ENCODE measurements around the gene CLPSL1. TPM values are rescaled to one million over a fixed set of nuclear protein-coding genes. Genes with fewer than 3 reads are reported as not detected.

The CLPSL1 gene
- total RNA-seq, 4 donors from 2014 or later = not detected

DNA sequence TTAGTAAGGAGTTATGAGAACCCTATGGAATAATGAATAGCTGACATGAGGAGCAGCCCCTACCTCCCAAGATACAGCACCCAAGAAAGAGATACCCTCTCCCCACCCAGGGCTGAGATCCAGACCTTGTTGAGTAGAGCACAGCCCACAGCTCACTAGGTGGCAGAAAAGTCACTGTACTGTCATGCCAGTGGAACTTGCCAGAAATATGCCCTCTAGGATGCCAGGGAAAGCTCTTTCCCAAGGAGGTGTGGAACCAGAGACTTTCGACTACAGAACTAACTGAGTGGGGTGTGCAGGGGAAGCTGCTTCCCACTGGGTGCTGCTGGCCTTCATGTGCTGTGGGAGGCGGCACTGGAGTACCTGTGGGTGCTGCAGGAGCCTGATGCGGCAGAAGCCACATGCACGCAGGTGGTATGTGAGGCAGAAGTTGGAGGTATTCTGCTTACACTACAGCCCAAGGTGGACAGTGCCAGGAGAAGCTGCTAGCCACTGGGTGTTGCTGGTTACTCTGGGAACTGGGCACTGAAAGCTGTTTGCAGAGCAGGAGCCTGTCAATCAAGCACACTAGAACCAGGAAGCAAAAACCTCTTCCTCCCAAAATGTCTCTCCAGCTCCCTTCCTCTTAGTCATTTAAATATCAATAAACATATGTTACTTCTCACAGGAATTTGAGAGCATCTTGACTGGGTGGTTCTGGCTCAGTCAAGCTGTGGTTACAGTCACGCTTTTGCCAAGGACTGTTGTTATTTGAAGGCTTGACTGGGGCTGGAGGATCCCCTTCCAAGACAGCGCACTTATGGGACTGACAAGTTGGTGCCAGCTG is 26.2 kb upstream of the CLPSL1 start:
- H3K27ac ChIP-seq = no peak overlapping the region
- no peak for DNase-seq
- TF ChIP-seq, protein P1, sequence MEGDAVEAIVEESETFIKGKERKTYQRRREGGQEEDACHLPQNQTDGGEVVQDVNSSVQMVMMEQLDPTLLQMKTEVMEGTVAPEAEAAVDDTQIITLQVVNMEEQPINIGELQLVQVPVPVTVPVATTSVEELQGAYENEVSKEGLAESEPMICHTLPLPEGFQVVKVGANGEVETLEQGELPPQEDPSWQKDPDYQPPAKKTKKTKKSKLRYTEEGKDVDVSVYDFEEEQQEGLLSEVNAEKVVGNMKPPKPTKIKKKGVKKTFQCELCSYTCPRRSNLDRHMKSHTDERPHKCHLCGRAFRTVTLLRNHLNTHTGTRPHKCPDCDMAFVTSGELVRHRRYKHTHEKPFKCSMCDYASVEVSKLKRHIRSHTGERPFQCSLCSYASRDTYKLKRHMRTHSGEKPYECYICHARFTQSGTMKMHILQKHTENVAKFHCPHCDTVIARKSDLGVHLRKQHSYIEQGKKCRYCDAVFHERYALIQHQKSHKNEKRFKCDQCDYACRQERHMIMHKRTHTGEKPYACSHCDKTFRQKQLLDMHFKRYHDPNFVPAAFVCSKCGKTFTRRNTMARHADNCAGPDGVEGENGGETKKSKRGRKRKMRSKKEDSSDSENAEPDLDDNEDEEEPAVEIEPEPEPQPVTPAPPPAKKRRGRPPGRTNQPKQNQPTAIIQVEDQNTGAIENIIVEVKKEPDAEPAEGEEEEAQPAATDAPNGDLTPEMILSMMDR (IDR thresholded peaks at IDR 0.05) = no peak
- no peak for TF ChIP-seq POLR2A (IDR thresholded peaks at IDR 0.05)
- H3K4me1 ChIP-seq = no peaks in the 10 kb centered on the region
- H3K4me3 ChIP-seq = no peak overlapping the region
- no peaks in the 10 kb centered on the region for H3K27me3 ChIP-seq
- no peaks in the 10 kb centered on the region for H3K9me3 ChIP-seq
- H3K36me3 ChIP-seq = no peaks in the 10 kb centered on the region

DNA sequence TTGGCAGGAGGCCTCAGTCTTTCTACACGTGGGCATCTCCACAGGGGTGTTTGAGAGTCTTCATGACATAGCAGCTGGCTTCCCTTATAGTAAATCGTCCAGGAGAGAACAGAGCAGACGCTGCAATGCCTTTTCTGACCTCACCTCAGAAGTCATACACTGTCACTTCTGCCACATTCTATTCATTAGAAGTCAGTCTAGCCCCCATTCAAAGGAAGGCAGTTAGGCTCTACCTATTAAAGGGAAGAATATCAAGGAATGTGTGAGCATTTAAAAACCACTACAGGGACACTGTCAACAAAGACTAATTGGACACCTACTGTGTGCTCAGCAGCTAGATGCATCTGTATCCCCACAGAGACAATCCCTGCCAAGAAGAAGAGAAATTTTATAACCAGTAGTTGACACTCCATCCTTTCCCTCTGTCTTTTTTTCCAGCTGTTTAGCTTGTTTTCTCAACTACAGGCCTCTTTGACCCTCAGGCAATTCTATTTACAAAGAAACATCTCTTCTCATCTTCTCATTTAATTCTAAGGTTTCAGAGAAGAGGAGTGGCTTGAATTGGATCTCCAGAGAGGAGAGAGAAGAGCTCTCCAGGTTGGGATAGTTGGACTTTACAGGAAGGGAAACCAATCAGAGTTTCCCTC is 25.4 kb upstream of the CLPSL1 start:
- Histone ChIP-seq H3K4me1 (no peaks in the 10 kb centered on the region), H3K27ac (no peak overlapping the region), H3K4me3 (no peak overlapping the region), H3K36me3 (no peaks in the 10 kb centered on the region), H3K9me3 (no peaks in the 10 kb centered on the region), H3K27me3 (no peaks in the 10 kb centered on the region)
- DNase-seq = no peak
- no peak for TF ChIP-seq POLR2A (IDR thresholded peaks at IDR 0.05)
- TF ChIP-seq, protein P1 (IDR thresholded peaks at IDR 0.05) = no peak

DNA sequence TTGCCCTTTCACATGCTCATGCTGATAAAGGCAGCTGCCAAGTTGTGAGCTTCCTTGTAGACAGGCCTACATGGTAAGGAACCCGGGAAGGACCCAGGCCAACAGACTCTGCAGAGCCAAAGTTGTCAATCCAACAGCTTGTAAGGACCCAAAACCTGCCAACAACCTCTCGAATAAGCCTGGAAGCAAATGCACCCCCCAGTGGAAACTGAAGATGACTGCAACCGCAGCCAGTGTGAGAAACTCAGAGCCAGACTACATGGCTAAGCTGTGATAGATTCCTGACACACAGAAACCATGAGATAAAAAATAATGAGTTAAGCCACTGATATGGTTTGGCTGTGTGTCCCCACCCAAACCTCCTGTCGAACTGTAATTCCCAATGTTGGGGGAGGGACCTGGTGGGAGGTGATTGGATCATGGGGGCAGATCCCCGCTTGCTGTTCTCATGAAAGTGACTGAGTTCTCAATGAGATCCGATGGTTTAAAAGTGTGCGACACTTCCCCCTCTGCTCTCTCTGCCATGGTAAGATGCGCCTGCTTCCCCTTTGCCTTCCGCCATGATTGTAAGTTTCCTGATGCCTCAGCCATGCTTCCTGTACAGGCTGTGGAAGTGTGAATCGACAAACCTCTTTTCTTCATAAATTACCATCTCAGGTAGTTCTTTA is 23.2 kb upstream of the CLPSL1 start:
- H3K27ac ChIP-seq = no peak overlapping the region
- no peaks in the 10 kb centered on the region for H3K36me3 ChIP-seq
- DNase-seq = no peak
- TF ChIP-seq POLR2A (IDR thresholded peaks at IDR 0.05) = no peak
- TF ChIP-seq, protein P1 (IDR thresholded peaks at IDR 0.05) = peak in 2 of 6 experiments; percentile 34 to 37
- no peaks in the 10 kb centered on the region for H3K9me3 ChIP-seq
- no peaks in the 10 kb centered on the region for H3K27me3 ChIP-seq
- no peak overlapping the region for H3K4me3 ChIP-seq
- no peaks in the 10 kb centered on the region for H3K4me1 ChIP-seq

DNA sequence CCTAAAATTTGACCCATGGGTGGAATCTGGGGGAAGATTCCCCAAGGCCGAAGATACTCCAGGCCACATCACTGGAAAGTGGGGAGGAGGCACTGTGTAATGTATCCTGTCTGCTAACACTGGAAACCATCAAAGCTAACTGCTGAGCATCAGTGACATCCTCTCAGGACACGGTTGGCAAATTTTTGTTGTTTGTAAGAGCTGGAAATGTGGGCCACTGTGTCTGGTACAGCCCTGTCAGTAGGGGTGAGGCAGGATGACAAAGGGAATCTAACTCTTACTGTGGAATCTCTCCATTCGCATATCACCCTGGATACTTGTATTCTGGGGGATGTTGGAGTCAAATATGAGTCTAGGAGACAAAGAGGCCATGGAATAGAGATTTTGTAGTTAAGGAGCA is 21.4 kb upstream of the CLPSL1 start:
- Histone ChIP-seq H3K4me1 (peaks cover 0 to 3% (median 0%) of the 10 kb centered on the region in 4 donors), H3K27ac (no peak overlapping the region), H3K36me3 (no peaks in the 10 kb centered on the region), H3K27me3 (no peaks in the 10 kb centered on the region), H3K9me3 (no peaks in the 10 kb centered on the region), H3K4me3 (no peak overlapping the region)
- TF ChIP-seq, protein P1 (IDR thresholded peaks at IDR 0.05) = no peak
- TF ChIP-seq POLR2A (IDR thresholded peaks at IDR 0.05) = no peak
- DNase-seq = no peak

DNA sequence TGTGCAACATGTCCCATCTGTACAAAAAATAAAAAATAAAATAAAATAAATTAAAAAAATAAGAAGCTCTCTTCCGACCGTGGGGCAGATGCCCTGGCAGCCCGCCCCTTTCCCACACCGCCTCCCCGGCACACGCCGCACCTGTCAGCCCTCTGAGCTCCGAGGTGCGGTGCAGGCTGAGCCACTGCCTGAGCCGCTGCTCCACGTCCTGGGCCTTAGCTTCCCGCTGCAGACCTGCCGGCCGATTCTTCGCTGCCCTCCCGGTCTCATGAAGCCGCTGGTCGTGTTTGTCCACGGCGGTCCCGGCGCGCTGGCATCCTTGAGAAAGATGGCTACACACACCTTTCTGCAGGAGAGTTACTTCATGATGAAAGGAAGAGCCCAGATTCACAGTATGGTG is 15.1 kb upstream of the CLPSL1 start:
- DNase-seq = no peak

More for the DNA sequence above, 15.1 kb upstream of the CLPSL1 start:
- no peak overlapping the region for H3K4me3 ChIP-seq
- no peaks in the 10 kb centered on the region for H3K27me3 ChIP-seq
- peaks cover 0 to 5% (median 0%) of the 10 kb centered on the region in 4 donors for H3K4me1 ChIP-seq
- no peak overlapping the region for H3K27ac ChIP-seq
- no peaks in the 10 kb centered on the region for H3K9me3 ChIP-seq
- H3K36me3 ChIP-seq = no peaks in the 10 kb centered on the region
- TF ChIP-seq POLR2A (IDR thresholded peaks at IDR 0.05) = no peak
- TF ChIP-seq, protein P1 (IDR thresholded peaks at IDR 0.05) = no peak
